GM23248 (cell line): ENCODE results near the gene PIAS1.

Experiments used
- EZH2 ChIP-seq: fragments of 200-600 bp; sonication (generic); IDR thresholded peaks from 2 replicates; pipeline ENCODE4 v1.6.1; 2018; ENCODE audit warnings: antibody characterized with exemption, mild to moderate bottlenecking; ENCODE audit not compliant: insufficient read depth, poor library complexity, severe bottlenecking
- EZH2phosphoT487 ChIP-seq: fragments of 200-600 bp; sonication (generic); IDR thresholded peaks from 2 replicates; pipeline ENCODE4 v1.6.1; 2018; ENCODE audit warnings: antibody characterized with exemption, moderate library complexity, mild to moderate bottlenecking, low read depth; ENCODE audit not compliant: insufficient read depth

DNA sequence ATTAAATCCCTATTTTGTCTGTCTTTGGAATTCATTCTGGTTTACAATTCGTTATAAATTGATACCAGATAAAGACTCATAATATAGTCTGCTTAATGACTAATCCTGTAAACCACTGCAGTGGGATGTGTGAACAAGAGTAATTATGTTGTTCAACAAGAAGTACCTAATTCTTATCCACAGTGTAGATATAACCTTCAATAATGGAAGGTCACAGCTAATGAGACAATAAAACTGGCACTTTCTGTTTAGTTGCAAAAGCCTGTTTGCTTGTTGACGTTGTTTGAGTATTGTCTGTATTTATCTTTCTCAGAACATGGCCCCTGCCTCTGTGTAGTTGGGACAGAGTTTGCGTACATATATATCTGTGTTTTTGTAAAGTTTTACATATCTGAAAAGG is 26.7 kb downstream of the PIAS1 start:
- TF ChIP-seq EZH2 (no peak), EZH2phosphoT487 (no peak)
